Stimulated activated CD4-positive, alpha-beta T cell treated with anti-CD3 and anti-CD28 coated beads, TNF-alpha, amount 100 ng/mL, for 24 hours (primary cell): Measurements from ENCODE around the gene ZBTB49.

Experiments used
- DNase-seq, 3 experiments: peaks; one replicate each; pipeline ENCODE4 v3.0.0-alpha.2; 2020; ENCODE audit warnings: low read depth in 3 of 3

ZBTB49 gene

DNA sequence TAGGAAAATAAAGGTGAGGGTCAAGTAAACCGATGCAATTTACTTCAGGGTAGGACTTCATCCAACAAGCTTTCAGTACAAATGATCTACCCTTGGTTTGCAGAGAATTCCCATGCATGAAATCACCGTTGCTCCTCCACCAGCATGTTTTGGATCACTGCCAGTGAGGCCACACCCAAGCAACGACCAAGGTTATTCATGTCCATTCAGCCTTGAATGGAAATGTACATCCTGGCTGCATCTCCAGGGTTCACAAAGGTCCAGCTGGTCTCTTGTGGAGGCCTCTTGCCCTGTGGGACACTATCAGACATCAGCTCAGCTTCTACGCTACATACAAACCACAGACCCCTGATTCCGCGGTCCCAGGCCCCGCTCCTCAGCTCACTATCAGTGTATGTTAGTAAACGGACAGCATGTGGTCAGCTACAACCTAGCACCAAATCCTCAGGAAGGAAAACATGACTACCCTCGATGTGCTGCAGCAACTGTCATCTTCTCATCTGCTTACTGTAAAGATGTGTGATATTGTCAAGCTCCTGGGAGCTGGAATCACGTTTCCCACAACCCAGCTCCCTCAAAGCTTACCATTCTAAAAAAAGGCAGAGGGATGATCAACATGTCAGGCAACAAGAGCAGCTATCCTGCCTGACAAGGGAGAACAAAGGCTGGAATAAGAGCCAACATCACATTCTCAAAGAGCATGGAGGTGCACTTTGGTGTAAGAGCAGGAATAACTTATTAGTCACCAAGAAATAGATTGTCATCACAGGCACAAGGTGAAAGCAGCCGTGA lies 5.0 kb upstream of the ZBTB49 start:
- DNase-seq = no peak

DNA sequence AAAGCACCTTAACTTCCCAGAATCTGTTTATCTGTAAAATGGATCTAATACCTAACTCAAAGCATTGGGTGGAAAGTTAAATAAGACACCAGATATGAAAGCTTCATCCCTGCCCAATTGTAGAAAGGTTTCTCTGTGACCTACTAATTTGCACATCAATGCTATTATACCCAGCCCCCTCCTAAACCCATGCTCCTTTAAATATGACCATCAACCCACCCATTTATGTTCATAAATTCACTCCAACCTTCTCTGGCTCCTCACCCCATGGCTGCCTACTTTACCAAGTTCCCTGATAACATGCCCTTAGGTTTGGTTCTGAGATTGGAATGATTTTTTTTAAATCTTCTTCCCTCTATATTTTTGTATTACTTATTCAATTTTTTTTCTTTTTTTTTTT lies 2.0 kb upstream of the ZBTB49 start:
- DNase-seq = no peak

DNA sequence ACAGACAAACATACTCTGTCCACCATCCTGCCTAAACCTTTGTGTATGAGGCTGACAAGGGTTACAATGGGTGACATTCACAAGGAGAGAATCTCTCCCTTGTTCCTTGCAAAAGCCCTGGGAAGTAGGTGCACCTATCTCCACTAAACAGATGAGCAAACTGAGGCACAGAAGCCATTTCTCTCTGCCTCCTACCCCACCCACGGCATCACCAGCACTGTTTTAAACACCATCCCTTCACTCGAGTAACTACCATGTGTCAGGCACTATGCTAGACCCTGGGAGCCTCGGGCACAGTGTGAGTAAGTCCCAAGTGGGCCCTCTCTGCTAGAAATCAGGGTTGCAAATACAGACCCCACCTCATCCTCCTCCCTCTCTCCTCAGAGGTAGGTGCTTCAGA lies 996 bp upstream of the ZBTB49 start:
- DNase-seq = no peak

DNA sequence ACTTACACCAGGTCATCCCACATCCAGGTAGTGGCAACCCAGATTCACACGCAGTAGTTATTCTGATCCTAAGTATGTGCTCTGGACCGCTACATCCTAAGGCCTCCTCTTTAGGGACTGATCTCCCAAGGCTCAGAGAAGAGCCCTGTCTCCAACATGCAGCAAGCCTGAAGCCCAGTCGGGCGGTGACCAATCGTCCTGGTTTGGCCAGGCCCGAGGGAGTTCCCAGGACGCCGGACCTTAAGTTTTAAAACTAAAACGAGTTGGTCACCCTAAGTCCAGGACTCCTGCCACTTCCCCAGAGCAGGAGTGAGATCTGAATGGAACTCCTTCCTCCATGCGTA lies 482 bp upstream of the ZBTB49 start:
- no peak for DNase-seq

DNA sequence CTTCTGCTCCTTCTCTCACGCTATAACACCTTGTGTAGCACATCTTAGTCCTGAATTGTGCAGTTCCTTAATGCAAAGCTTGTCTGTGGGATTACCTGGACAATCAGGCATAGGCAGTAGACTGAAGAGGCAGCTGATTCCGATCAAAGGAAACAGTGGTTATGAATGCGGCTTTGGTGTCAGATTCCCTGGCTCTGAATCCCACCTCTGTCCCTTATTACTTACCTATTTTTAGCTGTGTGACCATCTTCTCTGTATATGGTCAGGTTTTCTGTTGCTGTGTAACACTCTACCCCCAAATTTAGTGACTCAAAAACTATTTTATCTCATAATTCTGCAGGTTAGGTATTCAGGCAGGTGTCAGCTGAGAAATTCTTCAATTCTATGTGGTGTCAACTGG lies 3.2 kb downstream of the ZBTB49 start:
- no peak for DNase-seq

DNA sequence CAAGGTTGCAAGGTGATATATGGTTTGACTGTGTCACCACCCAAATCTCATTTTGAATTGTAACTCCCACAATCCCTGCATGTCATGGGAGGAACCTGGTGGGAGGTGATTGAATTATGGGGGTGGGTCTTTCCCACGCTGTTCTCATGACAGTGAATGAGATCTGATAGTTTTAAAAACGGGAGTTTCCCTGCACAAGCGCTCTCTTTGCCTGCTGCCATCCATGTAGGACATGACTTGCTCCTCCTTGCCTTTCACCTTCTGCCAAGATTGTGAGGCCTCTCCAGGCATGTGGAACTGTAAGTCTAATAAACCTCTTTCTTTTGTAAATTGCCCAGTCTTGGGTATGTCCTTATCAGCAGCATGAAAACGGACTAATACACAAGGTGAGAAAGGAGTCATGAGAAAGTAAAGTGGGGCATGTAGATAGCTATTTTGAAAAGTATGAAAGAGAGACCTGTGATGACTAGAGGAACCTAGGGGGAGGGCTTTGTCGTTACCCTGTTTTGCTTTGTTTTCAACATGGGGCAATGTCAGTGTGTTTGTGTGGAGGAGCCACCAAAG lies 6.3 kb downstream of the ZBTB49 start:
- DNase-seq = no peak

DNA sequence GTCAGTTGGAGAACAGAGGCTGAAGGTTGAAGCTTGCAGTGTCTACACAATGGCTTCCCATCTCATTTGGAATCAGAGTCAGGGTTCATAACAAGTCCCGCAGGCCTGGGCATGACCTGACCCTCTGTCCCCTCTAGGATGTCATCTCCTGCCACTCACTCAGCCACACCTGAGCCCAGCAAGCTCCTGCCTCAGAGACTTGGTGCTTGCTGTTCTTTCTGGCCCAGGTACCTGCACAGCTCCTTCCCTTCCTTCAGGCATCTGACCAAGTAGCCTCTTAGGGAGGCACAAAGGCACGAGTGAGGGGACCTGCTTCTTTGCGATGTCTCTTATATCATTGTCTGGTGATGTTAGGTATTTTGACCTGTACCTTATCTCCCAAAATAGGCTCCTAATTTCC lies 9.0 kb downstream of the ZBTB49 start:
- DNase-seq = no peak

DNA sequence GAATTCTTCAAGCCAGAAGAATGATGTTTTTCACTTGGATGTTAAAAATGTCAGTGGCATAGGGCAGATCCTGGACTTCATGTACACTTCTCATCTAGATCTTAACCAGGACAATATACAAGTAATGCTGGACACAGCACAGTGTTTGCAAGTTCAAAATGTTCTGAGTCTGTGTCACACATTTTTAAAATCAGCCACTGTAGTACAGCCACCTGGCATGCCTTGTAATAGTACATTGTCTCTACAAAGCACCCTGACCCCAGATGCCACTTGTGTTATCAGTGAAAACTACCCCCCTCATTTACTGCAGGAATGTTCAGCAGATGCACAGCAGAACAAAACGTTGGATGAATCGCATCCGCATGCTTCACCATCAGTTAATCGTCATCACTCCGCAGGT lies 11.9 kb downstream of the ZBTB49 start:
- DNase-seq = no peak

DNA sequence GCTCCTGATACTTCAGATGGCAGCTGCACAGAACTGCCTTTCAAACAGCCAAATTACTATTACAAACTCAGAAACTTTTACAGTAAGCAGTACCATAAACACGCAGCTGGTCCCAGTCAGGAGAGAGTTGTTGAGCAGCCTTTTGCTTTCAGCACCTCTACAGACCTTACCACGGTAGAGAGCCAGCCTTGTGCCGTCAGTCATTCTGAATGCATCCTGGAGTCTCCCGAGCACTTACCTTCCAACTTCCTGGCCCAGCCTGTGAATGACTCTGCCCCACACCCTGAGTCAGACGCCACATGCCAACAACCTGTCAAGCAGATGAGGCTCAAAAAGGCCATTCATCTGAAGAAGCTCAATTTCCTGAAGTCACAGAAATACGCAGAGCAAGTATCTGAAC lies 12.4 kb downstream of the ZBTB49 start:
- no peak for DNase-seq

DNA sequence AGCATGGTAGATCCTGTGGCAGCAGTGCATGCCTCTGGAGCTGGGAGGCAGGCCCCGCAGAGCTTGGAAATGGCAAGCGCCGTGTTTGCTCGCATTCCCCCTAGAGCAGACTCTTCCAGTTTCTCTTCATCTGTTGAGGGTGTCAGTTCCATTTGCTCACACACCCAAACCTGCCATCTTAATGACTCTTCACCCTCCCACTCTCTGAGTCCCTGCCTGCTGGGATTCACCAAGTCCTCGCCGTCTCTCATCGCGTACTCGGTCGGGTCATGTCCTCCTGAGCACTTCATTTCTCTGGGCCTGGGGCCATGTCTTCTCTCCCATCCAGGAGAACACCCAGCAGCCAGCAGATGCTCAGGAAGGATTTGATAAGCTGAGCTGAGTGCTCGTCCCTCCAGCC lies 16.9 kb downstream of the ZBTB49 start:
- DNase-seq = no peak

DNA sequence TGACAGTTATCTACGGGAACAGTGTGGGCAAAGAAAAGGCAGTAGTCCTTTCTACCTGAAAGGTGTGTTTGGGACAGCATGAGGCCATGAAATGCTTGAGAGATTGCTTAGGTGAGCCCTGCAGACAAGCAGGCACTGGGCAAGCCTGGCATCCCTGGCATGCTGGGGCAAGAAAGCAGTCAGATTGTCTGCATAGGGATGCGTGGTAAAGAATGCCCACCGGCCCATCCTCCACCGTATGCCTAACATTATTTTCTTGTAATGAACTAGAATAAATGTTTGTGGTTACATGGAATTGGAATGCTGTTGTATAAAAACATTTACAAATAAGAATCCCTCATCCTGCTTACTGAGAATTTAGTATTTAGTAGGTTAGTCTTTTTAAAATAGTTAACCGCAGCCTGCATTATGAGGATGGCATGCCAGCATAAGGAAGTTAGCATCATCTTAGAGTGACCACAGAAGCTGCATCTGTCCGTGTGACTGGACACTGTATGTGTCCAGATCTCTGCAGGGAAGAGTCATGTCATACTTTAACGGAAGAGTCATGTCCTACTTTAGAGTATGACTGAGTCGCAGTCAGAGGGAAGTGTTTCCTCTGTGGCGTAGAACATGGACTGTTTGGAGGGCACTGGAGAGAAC lies 18.9 kb downstream of the ZBTB49 start:
- DNase-seq = no peak

DNA sequence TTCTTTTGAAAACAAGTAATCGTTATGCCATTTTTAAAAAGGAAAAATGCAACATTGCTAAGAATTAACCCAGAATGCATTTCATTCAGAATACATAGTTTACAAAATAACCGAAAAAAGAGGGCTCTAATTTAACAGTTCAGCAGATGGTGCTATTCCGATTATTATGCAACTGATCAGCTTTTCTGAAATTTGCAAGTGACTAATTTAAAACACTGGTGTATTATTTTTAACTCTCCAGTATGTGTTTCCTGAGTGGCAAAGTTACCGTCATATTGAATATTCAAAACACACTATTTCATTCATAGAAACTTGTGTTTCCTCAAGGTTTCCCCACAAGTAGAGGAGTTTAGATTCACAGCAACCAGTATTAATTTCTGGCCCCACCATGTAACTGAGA lies 21.1 kb downstream of the ZBTB49 start:
- DNase-seq = no peak

DNA sequence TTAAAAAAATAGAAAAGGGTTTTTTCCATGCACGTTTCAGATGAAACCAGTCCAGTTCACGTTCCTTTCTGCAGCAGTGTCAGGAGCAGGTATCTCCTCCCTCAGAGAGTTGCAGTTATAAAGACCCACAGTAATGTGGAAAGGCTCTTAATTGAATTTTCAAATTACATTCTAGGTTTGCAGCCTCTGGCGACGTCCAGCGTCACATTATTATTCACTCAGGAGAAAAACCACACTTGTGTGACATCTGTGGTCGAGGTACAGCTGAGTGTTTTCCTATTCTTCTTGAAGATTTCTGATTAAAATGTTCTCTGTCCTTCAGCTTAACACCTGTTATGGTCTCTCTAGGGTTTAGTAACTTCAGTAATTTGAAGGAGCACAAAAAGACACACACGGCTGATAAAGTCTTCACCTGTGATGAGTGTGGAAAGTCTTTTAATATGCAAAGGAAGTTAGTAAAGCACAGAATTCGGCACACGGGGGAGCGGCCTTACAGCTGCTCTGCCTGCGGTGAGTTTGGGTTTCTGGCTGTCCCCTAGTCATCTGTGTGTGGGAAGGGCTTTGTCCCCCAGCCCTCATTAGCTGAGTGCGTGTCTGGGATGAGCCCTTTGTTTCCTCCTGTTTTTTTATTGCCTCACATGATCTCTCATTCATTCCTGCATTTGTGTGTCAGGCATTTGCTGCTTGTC lies 25.6 kb downstream of the ZBTB49 start:
- no peak for DNase-seq

DNA sequence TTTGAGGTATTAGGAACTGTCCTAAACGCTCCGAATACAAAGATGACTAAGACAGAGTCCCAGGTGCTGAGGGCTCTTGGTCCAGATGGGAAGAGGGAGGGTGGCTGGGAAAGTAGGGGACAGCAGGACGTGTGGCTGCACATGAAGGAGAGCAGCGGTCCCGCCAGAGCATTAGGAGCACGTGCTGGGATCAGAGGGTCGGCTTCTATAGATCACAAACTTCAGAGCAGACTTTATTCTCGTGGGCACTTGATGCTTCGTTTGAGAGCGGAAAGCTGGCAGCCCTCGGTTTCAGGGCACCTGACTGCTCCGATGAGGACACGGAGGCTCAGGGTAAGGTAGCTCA lies 26.1 kb downstream of the ZBTB49 start:
- DNase-seq = no peak

DNA sequence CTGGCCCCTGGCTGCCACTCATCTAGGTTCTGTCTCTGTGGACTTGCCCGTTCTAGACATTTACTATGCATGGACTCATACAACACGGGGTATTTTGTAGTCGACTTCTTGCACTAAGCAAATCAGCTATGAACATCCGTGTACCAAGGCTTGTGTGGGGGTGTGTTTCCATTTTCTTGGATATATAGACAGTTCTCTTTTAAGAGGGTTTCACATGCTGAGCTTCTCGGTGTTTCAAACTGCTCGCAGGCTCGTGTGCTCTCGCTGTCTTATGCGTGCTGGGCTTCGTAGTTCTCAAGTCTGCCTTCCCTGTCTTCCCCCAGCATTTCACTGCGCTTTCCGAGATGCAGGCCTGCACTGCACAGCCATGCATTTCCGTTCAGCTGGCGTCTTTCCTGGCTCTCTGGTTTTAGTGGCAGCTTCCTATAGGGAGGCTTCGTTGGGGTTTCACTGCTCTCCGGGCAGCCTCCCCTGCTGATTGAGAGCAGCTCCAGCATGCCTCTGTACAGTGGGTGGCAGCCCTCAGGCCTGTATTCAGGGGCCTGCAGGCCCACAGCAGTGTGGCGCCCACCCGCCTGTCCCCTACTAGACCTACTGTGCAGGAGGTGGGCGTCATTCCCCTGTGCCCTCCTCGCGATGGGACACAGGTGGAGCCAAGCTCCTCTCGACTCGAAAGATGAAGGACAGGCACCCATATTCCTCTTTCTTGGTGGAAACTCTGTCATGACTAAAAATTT lies 27.6 kb downstream of the ZBTB49 start:
- no peak for DNase-seq

DNA sequence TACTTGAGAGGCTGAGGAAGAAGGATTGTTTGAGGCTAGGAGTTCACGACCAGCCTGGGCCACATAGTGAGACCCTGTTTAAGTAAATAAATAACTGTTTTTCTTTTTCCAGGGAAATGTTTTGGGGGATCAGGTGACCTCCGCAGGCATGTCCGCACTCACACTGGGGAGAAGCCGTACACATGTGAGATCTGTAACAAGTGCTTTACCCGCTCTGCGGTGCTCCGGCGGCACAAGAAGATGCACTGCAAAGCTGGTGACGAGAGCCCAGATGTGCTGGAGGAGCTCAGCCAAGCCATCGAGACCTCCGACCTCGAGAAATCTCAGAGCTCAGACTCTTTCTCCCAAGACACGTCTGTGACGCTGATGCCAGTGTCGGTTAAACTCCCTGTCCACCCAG lies 30.5 kb downstream of the ZBTB49 start:
- no peak for DNase-seq

DNA sequence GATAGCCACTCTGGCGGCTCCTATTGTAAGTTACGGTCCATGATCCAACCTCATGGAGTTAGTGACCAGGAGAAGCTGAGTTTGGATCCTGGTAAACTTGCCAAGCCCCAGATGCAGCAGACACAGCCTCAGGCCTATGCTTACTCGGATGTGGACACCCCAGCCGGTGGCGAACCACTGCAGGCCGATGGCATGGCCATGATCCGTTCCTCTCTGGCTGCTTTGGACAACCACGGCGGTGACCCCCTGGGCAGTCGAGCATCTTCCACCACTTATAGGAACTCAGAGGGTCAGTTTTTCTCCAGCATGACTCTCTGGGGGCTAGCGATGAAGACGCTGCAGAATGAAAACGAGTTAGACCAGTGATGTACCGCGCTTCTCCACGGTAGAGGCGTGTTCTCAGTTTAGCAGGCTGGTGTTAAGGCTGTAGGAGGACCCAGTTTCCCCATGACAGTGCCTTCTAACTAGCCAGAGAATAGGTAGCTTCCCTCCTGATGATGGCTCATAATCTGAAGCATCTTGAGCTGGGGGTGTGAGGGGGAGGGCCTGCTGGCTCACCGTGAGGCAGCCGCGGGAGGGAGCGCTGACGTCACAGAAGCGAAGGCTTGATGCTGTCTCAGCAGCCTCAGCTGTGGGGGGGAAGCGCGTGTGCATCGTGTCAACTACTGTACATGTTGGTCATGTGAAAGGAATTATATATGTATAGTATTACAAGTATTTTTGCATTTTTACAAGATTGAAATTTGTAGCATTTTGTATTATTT lies 31.1 kb downstream of the ZBTB49 start:
- DNase-seq = no peak

DNA sequence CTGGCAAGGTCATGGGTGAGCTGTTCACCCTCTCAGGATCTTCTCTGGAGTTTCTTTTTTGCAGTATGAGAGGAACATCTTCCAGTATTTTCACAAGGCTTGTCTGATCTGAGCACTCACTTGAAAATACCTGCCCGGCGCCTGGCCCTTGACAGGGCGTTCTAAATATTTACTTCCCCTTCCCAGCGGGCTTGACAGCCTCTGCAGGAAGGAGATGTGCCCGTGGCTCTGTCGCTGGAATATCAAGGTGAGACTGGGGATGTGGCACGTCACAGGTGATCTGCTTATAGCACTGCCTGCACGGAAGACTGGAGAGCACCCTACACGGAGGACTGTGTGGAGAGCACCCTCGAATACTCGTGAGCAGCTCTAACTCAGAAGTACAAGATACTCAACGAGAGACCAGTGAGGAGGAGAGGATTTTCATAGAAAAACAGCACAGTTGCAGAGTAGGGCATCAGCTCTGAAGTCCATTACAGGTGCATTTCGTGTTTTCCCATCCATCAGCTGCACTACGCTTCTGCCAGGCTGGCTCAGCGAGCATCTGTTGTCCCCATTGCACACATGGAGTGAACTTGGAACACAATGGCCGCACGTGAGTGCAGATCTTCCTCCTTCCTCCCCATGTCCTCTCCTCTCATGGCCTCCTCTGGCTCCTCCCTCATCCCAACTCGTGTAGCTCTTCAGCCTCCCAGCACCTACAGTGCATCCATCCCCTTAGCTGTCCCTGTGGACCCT lies 32.1 kb downstream of the ZBTB49 start:
- DNase-seq = no peak

DNA sequence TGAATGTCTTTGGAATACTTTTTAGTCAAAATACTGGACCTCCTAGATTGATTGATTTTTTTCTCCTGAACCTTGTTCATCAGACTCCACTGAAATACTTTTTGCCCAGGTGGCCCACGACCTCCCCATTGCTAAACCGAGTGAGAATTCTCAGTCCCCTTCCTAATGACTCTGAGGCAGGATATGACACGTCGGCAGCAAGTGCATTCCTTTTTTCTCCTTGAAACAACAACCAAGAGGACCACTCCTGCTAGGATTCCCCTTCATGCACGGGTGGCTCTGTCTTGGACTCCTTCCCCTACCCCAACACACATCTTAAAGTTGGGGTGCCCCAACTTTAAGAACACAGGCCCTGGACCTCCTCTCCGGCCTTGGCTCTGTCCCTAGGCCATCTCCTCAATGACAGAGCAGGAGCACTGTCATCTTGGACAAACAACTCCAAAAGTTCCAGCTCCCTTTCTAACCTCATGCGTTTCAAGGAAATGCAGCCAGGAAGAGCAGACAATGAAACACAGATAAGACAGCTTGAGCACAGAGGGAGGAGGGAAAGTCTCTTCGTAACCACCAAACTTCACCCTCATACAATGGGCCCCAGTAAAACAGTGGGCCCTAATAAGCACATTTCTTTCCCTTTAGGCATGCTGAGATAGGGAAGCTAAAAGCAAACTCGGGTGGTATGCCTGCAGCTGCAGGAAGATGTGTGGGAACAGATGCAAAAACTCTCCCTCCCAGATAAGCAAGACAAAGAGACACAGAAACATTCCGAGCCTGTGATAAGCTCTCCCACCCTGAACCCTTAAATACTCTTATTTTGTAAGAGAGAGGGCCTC lies 33.9 kb downstream of the ZBTB49 start:
- DNase-seq = no peak

DNA sequence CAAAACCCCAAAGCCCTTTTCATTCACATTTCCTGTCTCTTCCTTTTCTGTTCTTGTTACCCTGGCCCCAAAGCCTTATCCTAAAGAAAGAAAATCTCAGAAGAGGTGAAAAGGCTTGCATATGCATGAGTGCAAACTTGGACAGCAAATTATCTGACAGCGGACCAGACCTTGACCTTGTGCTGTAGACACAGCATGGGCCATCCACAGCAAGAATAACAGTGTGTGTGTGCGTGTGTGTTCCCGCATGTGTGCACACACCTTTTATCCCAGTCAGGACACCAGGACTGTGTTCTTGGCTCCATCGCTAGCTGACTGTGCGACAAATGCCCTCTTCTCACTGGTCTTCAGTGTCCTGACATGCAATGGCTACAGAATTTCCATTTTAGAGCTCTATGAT lies 35.3 kb downstream of the ZBTB49 start:
- no peak for DNase-seq
